ENCODE measurements around the gene SYT7. TPM values are rescaled to one million over a fixed set of nuclear protein-coding genes. Genes with fewer than 3 reads are reported as not detected.

Gene SYT7
- total and polyA plus RNA-seq, 8 donors = 4.3 to 59.4 (median 12.5) TPM

- H3K4me1 ChIP-seq = no peaks in the 10 kb centered on the region
- H3K27ac ChIP-seq = no peak overlapping the region
- no peak overlapping the region for H3K4me3 ChIP-seq
- no peaks in the 10 kb centered on the region for H3K36me3 ChIP-seq
- DNase-seq = no peak
- intact Hi-C loops (cut with DNase I) = no loop called here
- ATAC-seq = peak in 3 of 4 donors; percentile 56 to 67 (median 63)
- no peak for FAIRE-seq
- TF ChIP-seq, protein P1, sequence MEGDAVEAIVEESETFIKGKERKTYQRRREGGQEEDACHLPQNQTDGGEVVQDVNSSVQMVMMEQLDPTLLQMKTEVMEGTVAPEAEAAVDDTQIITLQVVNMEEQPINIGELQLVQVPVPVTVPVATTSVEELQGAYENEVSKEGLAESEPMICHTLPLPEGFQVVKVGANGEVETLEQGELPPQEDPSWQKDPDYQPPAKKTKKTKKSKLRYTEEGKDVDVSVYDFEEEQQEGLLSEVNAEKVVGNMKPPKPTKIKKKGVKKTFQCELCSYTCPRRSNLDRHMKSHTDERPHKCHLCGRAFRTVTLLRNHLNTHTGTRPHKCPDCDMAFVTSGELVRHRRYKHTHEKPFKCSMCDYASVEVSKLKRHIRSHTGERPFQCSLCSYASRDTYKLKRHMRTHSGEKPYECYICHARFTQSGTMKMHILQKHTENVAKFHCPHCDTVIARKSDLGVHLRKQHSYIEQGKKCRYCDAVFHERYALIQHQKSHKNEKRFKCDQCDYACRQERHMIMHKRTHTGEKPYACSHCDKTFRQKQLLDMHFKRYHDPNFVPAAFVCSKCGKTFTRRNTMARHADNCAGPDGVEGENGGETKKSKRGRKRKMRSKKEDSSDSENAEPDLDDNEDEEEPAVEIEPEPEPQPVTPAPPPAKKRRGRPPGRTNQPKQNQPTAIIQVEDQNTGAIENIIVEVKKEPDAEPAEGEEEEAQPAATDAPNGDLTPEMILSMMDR (IDR thresholded peaks at IDR 0.05) = no peak
- no peaks in the 10 kb centered on the region for H3K27me3 ChIP-seq
- H3K9me3 ChIP-seq = no peaks in the 10 kb centered on the region
- 40 to 41% methylated on average over 3 of the region's 3 CpGs for WGBS, 2 donors
Measured at GRCh38 chr11:61541598-61541997, 39.3 kb downstream of the SYT7 start.

- no peaks in the 10 kb centered on the region for H3K4me1 ChIP-seq
- DNase-seq (no peak), ATAC-seq (no peak), FAIRE-seq (no peak)
- intact Hi-C loops (cut with DNase I) = no loop called here
- TF ChIP-seq, protein P1 (IDR thresholded peaks at IDR 0.05) = no peak
- no peaks in the 10 kb centered on the region for H3K9me3 ChIP-seq
- no peak overlapping the region for H3K4me3 ChIP-seq
- WGBS, 2 donors = 59 to 65% methylated on average over 9 of the region's 9 CpGs
- no peak overlapping the region for H3K27ac ChIP-seq
- H3K36me3 ChIP-seq = no peaks in the 10 kb centered on the region
- H3K27me3 ChIP-seq = no peaks in the 10 kb centered on the region
Measured at GRCh38 chr11:61540528-61540927, 40.3 kb downstream of the SYT7 start.

- FAIRE-seq (no peak), ATAC-seq (no peak), DNase-seq (no peak)
- H3K4me1 ChIP-seq = no peaks in the 10 kb centered on the region
- 63 to 79% methylated on average over 14 of the region's 14 CpGs for WGBS, 2 donors
- H3K27ac ChIP-seq = no peak overlapping the region
- H3K27me3 ChIP-seq = no peaks in the 10 kb centered on the region
- no peaks in the 10 kb centered on the region for H3K9me3 ChIP-seq
- H3K4me3 ChIP-seq = no peak overlapping the region
- H3K36me3 ChIP-seq = no peaks in the 10 kb centered on the region
- intact Hi-C loops (cut with DNase I) = no loop called here
- TF ChIP-seq, protein P1 (IDR thresholded peaks at IDR 0.05) = no peak
Measured at GRCh38 chr11:61539831-61540357, 41.0 kb downstream of the SYT7 start.

DNA sequence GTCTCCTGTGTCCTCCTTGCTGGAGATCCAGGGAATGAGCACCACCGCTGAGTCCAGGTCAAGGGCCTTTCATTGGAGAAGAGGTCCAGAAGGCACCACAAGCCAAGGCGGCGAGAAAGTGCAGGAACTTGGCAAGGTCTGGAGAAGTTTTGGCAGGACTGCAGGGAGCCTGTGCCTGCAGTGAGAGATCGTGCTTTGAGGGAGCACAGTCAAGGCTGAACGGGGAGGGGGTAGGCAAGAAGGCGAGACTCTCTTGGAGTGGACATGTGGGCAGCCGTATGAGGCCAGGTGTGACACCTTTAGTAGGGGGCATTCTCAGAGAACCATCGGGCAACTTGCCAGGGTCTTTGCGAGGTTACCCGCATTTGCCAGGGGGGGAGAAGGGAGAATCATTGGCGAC is 41.9 kb downstream of the SYT7 start:
- no peak for FAIRE-seq
- WGBS, 2 donors = 66 to 72% methylated on average over 11 of the region's 11 CpGs

DNA sequence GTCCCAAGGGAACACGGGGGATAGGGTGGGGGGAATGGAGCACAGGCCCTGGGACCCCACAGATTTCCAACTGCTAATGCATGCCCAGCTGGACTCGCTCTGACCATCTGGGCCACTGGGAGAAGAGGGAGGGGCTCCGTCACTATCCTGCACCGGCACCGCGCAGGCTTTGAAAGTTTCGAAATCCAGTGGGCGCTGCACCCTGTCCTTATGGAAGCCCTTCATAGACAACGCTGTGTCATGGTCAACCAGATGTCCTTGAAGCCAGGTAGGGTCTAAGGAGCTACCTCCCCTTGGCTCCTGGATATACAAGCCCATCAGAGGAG is 42.3 kb downstream of the SYT7 start:
- Histone ChIP-seq H3K4me1 (no peaks in the 10 kb centered on the region), H3K4me3 (no peak overlapping the region), H3K27me3 (no peaks in the 10 kb centered on the region), H3K27ac (no peak overlapping the region), H3K9me3 (no peaks in the 10 kb centered on the region), H3K36me3 (no peaks in the 10 kb centered on the region)
- DNase-seq (no peak), ATAC-seq (no peak), FAIRE-seq (no peak)
- intact Hi-C loops (cut with DNase I) = no loop called here
- WGBS, 2 donors = 82 to 93% methylated on average over 9 of the region's 9 CpGs
- TF ChIP-seq, protein P1 (IDR thresholded peaks at IDR 0.05) = no peak

More for the DNA sequence above, 41.9 kb downstream of the SYT7 start:
- Histone ChIP-seq H3K9me3 (no peaks in the 10 kb centered on the region), H3K27ac (no peak overlapping the region), H3K27me3 (no peaks in the 10 kb centered on the region), H3K36me3 (no peaks in the 10 kb centered on the region), H3K4me3 (no peak overlapping the region), H3K4me1 (no peaks in the 10 kb centered on the region)
- no peak for ATAC-seq
- DNase-seq = no peak
- TF ChIP-seq, protein P1 (IDR thresholded peaks at IDR 0.05) = no peak
- intact Hi-C loops (cut with DNase I) = no loop called here
